HEK293T (cell line): ENCODE data around the gene ENTPD1.

Experiments used
- ARNT ChIP-seq: fragments of 450-650 bp; IDR thresholded peaks from 2 replicates; pipeline ENCODE4 v1.6.1; 2017; ENCODE audit warnings: mild to moderate bottlenecking
- BHLHE40 ChIP-seq: fragments of 450-650 bp; IDR thresholded peaks from 2 replicates; pipeline ENCODE4 v1.6.1; 2016; ENCODE audit warnings: mild to moderate bottlenecking, moderate library complexity, borderline replicate concordance
- CTBP1 ChIP-seq: fragments of 450-650 bp; IDR thresholded peaks from 2 replicates; pipeline ENCODE4 v1.6.1; 2016; ENCODE audit warnings: borderline replicate concordance
- FOXA1 ChIP-seq: fragments of 450-650 bp; IDR thresholded peaks from 2 replicates; pipeline ENCODE4 v1.6.1; 2016; ENCODE audit warnings: mild to moderate bottlenecking
- FOXK2 ChIP-seq: fragments of 450-650 bp; IDR thresholded peaks from 2 replicates; pipeline ENCODE4 v1.6.1; 2016; ENCODE audit warnings: mild to moderate bottlenecking
- FOXM1 ChIP-seq: fragments of 450-650 bp; IDR thresholded peaks from 2 replicates; pipeline ENCODE4 v1.6.1; 2017; ENCODE audit warnings: mild to moderate bottlenecking, borderline replicate concordance
- L3MBTL2 ChIP-seq: fragments of 450-650 bp; conservative IDR thresholded peaks from 2 replicates; pipeline ENCODE4 v1.6.1; 2016; ENCODE audit warnings: mild to moderate bottlenecking
- LEF1 ChIP-seq: fragments of 450-650 bp; IDR thresholded peaks from 2 replicates; pipeline ENCODE4 v1.6.1; 2017; ENCODE audit warnings: mild to moderate bottlenecking, borderline replicate concordance
- NFRKB ChIP-seq: fragments of 450-650 bp; IDR thresholded peaks from 2 replicates; pipeline ENCODE4 v1.6.1; 2016; ENCODE audit warnings: mild to moderate bottlenecking, moderate library complexity
- PKNOX1 ChIP-seq: fragments of 450-650 bp; IDR thresholded peaks from 2 replicates; pipeline ENCODE4 v1.6.1; 2016
- SP1 ChIP-seq: fragments of 450-650 bp; IDR thresholded peaks from 2 replicates; pipeline ENCODE4 v1.6.1; 2017
- SUZ12 ChIP-seq: fragments of 450-650 bp; IDR thresholded peaks from 2 replicates; pipeline ENCODE4 v1.6.1; 2016; ENCODE audit warnings: mild to moderate bottlenecking
- TARDBP ChIP-seq: fragments of 450-650 bp; IDR thresholded peaks from 2 replicates; pipeline ENCODE4 v1.6.1; 2016

- no peak for TF ChIP-seq ARNT
- no peak for TF ChIP-seq BHLHE40
- no peak for TF ChIP-seq L3MBTL2
- no peak for TF ChIP-seq NFRKB
- no peak for TF ChIP-seq TARDBP
- no peak for TF ChIP-seq SP1
- TF ChIP-seq LEF1, result no peak
- no peak for TF ChIP-seq FOXM1
- no peak for TF ChIP-seq PKNOX1
- TF ChIP-seq SUZ12, result no peak
- TF ChIP-seq CTBP1, result no peak
- TF ChIP-seq FOXK2, result no peak
- no peak for TF ChIP-seq FOXA1
Measured at GRCh38 chr10:95711492-95711891, 44.5 kb upstream of the ENTPD1 start.
